Left ventricle myocardium superior (tissue), 1 donor: ENCODE data around the gene CERK. TPM values are rescaled to one million over a fixed set of nuclear protein-coding genes. Genes with fewer than 3 reads are reported as not detected.

ENCODE experiments used
- ATAC-seq: fragments of 200-7000 bp; cut with Tn5 transposase; one replicate; pipeline ENCODE4 v1.9.1; 2020; ENCODE audit warnings: mild to moderate bottlenecking, moderate library complexity
- DNase-seq: peaks from one replicate; pipeline ENCODE4 v3.0.0-alpha.2; 2020
- intact Hi-C: fragments of 100-400 bp; cut with micrococcal nuclease; formaldehyde crosslinking; loops from one replicate; pipeline ENCODE4 v1.11.0; 2022
- total RNA-seq: library from RNA; stranded (reverse); fragmentation: NEBNext Ultra II Directional; extraction: Animal tissue kit (Norgen Biotek cat#: 25700); gene quantifications from one replicate; pipeline ENCODE4 v1.2.1, GENCODE V29; 2021
- donor health status: DM: no; HTN: yes; CAD: no; lungs with severe emphysema.

Gene CERK
- total RNA-seq, 1 donor from 2014 or later, result 87.5 TPM

DNA sequence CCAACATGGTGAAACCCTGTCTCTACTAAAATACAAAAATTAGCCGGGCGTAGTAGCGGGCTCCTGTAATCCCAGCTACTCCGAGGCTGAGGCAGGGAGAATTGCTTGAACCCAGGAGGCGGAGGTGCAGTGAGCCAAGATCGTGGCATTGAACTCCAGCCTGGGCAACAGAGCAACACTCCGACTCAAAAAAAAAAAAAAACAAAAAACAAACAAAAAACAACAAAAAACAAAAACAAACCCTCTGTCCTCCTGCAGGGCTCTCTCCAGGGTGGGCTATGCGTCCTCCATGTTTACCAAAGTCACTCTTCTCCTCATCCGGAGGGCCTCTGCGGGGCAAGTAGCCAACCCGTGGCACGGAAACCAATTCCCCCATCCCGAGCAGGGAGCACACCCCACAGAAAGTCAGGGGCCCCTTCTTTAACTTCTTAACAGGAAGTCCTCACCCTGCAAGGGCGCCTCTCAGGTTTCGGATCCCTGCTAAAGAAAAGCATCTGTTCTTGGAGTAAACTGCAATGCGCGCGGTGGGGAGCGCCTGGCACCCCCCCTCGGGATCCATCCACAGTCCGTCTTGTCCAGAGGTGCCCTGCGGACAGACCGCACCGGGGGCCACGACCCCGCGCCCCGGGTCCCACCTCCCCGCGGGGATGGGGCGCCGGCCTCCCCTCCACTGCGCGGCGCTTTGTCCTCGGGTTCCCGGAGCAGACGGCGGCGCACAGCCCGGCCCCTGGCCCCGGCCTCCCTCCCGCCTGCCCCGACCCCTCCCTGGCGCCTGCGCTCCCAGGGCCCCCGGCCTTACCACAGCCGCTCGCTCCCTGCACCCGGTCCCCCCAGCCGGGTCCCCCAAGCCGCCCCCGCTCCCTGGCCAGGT lies 712 bp downstream of the CERK start:
- DNase-seq (peak; percentile 67), ATAC-seq (peak; percentile 9)
- intact Hi-C loops, result loop anchor here (10.0 kb wide), 1 partner anchor 53 kb away; no protein-coding TSS in a partner anchor

DNA sequence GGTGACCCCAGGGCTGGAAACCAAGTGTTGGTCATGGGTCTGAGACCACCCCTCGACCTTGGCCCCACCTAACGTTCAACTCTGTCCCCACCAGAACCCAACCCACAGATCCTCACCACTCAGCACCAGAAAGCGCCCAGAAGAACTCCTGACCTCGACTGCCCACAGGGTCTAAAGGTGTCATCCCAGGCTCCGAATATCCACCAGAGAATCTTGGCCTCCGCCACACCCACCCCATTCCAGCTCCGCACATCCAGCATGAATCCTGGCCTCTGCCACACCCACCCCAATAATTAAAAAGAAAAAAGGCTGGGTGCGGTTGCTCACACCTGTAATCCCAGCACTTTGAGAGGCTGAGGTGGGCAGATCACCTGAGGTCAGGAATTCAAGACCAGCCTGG lies 1.3 kb downstream of the CERK start:
- intact Hi-C loops, result loop anchor here (10.0 kb wide), 1 partner anchor 52 kb away; no protein-coding TSS in a partner anchor
- DNase-seq (no peak), ATAC-seq (no peak)

DNA sequence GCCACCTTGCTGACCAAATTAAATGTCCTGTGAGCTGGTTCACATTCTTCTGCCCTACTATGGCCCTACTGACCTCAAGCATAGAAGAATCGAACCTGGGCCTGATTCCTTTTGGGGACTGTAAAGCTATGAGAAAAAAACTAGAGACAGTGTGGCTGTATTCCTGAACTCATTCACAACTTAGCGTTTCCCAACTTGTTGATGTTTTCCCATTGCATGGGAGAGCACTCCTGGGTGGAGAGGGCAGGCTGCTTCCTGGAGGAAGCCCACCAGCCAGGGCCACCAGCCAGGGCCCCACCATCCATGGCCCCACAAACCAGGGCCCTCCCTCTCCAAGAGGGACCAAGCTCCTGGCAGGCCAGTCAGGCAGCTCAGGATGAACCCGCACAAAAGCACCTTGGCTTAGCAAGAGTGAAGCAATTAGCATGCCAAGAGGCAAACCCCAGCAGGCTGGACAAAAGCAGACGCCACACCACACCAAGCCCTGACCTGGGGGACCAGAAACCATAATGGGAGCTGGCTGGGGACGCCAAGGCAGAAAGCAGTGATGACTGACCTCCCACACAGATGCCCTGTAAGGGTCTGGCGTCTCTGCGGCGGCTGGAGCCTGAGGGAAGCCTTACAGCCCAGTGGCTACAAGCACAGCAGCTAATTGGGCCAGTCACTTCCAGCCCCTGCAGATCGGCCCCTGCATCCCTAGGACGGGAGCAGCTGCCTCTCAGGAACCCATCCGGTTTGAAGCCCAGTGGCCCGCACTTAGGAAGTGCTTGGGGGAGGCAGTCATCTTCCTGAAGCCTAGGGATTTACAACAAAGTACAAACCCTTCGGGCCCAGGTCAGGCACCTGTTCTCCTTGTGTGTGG lies 2.1 kb downstream of the CERK start:
- ATAC-seq, result no peak
- intact Hi-C loops, result loop anchor here (10.0 kb wide), 1 partner anchor 51 kb away; no protein-coding TSS in a partner anchor
- DNase-seq, result no peak

DNA sequence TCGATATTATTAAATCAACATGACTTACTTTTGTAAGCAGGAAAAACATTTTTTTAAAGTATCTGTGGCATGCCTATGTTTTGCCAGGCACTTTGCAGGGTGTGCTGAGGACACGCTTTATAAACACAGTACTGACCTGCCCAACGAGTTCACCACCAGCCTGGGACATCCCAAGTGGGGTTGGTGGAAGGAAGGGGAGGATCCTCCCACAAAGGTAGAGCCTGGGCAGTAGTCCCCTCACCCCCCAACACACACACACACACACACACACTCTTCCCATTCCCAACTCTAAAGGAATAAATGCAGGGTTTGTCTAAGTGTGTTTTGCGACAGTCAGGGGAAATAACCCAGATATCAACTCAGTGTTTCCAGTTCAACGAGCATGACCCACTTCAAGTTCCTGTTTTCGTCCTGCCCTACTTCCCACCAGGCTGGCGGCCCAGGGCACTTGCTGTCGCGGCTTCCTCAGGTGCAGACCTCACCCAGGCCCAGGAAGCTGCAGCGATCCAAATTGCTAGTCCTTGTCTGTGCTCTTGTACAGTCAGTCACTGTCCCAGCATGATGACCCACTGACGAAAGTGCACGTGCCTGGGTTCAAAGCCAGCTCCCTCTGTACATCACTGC lies 3.1 kb downstream of the CERK start:
- DNase-seq (peak; percentile 55), ATAC-seq (no peak)
- intact Hi-C loops, result loop anchor here (10.0 kb wide), 1 partner anchor 50 kb away; no protein-coding TSS in a partner anchor

DNA sequence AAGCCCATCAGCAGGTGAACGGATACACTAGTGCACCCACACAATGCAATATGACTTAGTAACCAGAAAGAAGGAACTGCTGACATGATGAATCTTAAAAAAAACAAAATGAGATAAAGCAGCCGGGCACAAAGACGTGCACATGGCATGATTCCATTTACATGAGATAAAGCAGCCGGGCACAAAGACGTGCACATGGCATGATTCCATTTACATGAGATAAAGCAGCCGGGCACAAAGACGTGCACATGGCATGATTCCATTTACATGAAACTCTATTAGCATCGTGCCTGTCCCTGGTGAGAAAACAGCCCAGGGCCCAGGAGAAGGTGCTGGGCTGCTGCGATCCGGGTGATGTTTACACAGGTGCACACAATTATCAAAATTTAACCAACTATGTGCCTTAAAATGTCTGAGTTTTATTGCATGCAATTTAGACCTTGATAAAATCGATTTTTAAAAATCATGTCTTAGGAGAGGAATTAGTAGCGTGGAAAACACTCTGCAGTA lies 3.8 kb downstream of the CERK start:
- DNase-seq, result peak; percentile 28
- intact Hi-C loops, result loop anchor here (10.0 kb wide), 1 partner anchor 49 kb away; no protein-coding TSS in a partner anchor
- ATAC-seq, result peak; percentile 26

DNA sequence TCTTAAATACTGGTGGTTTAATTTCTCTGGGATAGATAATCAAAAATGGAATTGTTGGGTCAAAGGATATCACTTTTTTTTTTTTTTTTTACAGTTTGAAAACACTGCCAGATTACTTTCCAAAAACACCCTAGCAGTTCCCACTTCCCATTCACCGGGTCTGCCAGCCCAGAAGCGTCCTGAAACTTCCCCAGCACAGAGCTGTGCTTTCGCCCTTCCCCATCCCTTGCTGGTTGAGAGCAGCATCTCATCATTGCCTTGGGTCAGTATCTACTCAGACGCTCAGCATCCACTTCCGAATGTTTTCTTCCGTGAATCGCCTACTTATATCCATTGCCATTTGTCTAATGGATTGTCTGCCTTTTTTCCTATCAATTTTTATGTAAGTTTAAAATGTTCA lies 5.5 kb downstream of the CERK start:
- DNase-seq, result no peak
- no peak for ATAC-seq
- intact Hi-C loops, result loop anchor here (10.0 kb wide), 1 partner anchor 48 kb away; no protein-coding TSS in a partner anchor

DNA sequence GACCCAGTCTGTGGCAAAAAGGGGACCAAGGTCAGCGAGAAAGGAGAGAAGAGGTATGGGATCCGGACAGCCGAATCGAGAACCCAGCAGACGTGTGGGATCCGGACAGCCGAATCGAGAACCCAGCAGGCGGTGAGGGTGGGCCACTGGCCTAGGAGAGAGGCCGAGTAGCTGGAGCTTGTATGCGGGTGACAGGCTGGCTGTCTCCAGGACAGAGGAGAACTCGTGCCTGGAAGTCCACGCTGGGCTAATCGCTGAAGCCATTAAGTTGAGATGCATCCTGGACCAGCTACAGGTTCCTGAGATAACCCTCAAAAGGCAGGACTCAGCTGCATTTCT lies 6.0 kb downstream of the CERK start:
- intact Hi-C loops, result loop anchor here (10.0 kb wide), 1 partner anchor 47 kb away; no protein-coding TSS in a partner anchor
- no peak for DNase-seq

DNA sequence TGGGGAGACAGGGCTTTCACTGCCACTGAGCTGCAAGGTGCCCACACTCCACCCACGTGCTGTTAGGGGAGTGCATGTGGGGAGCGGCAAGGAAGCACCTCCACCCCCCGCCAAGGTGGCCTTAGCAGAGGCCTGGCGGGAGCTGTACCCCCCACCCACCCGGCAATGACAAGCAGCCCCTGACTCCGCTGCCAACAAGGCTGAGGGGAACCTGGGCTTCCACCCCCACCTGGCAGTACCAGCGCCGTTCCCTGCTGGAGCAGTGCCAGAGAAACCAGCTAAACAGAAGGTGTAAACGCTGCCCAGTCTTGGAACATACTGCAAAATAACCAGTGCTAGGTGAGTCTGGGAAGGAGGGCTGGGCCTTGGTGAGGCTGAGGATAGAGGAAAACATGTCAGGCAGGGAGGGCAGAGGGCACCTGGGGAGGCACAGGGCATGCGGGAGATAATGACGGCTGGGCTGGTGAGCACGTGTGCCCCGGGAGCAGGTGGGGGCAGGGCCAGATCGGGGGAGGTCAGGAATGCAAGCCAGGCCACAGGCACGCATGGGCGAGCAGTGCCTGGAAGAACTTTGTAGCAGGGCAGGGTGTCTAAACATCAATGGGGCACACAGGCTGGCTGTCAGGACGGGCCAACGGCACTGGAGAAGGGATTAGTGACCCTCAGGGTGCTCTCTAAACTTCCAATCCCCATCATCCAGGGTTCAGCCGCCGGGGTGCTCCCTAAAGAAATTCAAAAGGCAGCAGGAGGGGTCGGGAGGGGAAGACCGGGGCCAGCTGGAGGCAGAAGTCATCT lies 6.6 kb downstream of the CERK start:
- DNase-seq (peak; percentile 83), ATAC-seq (peak; percentile 73)
- intact Hi-C loops, result loop anchor here (10.0 kb wide), 1 partner anchor 47 kb away; no protein-coding TSS in a partner anchor

More for the DNA sequence above, 6.0 kb downstream of the CERK start:
- peak; percentile 5 for ATAC-seq

DNA sequence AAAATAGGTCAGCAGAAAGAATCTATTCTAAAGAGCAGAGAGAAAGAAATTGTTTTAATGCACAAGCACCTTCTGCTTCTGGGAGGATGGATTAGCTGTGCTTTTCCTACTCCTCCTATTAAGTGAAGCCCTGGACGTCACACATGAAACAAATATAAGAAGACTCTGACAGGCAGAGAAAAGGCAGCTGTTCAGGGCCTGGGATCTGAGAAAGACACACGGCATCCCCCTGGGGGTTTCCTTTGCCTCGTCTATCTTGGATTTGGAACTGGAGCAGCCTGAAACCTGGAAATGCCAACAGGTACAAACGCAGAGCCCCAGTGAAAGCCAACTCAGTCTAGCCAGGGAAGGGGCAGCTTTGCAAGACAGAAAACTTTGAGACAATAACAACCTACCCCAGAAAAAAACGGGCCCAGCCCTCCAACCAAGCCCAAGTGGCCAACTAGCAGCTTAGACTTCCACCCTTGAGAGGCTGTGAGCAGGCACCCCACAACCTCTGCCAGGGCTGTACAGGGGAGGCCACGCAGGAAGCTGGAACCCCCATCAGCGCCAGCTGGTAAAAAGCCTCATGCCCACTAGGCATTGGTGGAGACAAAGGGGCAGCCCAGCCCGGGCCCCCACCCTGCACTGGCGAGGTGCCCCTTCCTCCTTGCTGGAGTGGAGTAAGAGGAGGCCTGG lies 7.3 kb downstream of the CERK start:
- intact Hi-C loops, result loop anchor here (10.0 kb wide), 1 partner anchor 46 kb away; no protein-coding TSS in a partner anchor
- DNase-seq (no peak), ATAC-seq (no peak)

DNA sequence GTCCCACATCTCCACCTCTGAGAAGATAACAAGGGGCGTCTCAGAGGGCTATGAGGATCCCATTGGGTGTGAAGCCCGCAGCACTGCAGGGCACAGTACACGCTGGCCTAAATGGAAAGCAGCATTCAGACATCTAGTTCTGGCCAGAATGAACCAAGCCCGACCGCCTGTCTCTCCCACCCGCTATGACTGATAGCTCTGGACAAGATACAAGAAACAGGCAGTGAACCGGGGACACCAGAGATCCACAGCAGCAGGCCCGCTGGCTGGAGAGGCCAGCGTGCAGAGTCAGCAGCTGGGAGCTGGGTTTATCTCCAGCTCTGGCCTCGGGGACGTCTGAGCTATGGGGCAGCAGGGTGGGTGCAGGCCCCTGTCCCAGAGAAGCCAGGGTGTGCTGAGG lies 9.6 kb downstream of the CERK start:
- DNase-seq (peak; percentile 61), ATAC-seq (peak; percentile 54)
- intact Hi-C loops, result no loop called here

DNA sequence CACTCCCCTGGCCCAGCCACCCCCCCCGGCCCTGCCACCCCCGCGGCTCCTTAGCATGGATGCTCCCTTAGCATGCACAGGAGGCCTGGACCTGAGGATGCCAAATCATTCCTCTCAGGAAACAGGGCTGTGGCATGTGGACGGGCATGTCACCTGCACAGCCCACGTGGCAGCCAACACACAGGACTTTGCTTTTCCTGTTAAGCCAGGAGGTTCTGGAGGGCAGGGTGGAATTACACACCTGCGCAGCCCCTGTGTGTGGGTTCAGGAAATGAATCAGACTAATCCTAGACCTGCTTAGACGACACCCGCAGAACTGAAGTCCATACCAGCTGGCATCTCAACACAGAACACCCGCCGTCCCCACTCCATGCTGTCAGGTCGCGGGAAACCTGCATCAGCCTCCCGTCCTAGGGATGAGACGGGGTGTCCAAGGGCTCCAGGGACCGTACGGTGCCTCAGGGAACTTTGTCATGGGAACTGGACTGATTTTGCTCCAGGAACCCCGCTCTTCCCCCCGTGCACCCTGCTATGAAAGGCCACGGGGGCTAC lies 10.2 kb downstream of the CERK start:
- no peak for DNase-seq
- no peak for ATAC-seq
- intact Hi-C loops, result no loop called here

DNA sequence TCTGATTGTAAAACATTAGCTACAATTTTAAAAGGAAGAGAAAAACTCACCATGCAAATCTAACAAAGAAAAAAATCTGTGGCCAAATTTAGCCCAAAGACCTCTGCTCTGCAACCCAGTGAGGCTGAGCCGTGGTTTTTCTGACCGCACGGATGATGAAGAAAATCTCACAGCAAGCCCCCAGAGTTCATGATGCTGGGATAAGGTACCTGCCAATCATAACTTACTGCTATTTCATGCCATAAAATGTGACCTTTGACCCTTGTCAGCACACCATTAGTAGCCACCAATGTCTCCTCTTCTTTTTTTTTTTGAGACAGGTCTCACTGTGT lies 11.1 kb downstream of the CERK start:
- intact Hi-C loops, result no loop called here
- no peak for ATAC-seq
- no peak for DNase-seq

DNA sequence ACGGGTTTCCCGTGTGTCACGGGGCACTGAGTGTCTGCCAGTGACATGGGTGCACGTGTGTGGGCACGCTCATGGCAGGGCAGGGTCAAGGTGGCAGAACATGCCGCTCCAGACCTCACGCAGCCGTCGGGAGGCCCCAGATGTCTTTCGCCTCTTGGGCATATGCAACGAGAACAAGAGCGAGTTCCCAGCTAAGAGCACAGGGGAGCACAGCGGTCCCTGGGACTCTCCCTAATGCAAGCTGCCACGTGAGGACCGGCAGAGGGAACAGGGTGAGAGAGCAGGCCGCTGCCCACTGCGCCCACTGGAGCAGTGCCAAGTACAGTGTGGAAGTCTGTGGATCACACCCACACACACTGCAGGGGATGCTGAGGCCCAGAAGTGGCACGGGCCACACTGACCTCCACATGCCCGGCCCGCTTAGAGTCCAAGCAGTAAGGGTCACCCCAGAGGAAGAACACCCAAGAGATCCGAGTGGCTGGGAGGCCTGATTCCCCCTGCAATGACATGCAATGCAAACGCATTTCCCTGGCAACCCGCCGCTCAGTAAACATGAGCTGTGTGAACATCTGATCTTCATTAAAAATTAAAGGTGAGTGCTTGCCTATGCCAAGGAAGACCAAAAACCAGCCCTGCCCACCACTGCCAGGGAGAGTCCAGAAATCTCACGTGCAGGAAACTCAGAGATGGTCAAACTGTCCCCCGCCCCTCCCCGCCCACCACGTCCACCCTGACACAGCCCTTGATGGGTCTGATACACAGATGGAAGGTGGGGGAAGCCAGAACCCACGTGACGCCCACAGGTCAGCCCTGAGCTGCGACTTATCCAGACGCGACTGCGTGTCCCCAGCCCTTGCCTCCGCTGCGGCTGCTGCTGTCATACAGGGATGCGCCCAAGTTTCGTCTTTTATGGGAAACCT lies 11.7 kb downstream of the CERK start:
- intact Hi-C loops, result no loop called here
- ATAC-seq (peak; percentile 44), DNase-seq (peak; percentile 58)

DNA sequence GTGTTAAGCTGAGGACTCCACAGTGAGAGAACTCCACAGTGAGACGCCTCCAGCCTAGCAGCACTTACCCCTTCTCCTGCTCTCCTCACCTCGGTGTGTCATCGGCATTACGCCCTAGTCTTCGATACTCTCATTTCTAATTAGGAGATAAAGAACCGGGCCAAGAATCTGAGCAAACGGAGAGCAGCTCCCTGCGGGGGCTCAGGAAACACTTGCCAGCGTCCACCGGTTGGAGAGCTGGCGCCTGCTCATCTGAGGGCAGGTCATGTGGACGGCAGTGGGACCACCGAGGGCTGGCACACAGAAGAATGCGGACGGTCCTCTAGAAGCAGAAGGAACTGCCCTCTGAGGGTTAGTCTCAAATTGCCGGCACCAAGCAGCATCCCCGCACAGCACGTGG lies 13.0 kb downstream of the CERK start:
- intact Hi-C loops, result no loop called here
- ATAC-seq, result no peak
- DNase-seq, result no peak

DNA sequence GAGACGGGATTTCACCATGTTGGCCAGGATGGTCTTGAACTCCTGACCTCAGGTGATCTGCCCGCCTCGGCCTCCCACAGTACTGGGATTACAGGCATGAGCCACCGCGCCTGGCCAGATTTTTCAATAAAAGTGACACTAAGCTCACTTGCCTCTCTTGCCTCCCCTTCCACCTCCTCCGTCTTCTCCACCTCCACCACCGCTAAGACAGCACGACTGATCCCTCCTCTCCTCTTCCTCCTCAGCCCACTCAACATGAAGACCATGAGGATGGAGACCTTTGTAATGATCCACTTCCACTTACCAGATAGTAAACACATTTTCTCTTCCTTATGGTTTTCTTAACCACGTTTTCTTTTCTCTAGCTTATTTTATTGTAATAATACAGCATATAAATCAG lies 14.2 kb downstream of the CERK start:
- DNase-seq, result no peak
- intact Hi-C loops, result no loop called here
- no peak for ATAC-seq

DNA sequence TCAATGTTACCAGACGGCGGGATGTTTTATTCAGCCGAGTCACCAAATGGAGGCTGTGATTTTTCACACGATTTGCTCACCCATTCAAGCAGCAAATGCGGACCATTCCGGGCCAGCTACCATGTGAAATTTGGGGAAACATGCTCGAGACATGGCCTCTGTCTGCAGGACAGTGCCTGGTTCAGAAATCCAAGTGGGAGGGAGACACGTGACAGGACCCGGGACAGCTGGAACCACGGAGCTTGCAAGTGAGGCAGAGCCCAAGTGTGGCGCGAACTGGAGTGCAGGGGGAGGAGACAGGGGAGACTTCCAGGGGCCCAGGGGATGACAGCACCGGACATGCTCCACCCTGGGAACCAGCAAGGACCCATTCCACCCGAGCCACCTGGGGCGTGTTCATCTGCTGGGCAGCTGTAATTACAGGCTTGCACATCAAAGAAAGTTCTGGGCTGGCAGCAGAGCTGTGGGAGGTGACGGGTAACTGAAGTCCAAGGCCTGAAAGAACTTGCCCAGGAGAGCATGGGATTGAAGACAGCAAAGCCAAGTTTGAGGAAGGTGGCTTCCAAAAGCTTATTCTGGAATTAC lies 16.5 kb downstream of the CERK start:
- DNase-seq, result no peak
- intact Hi-C loops, result no loop called here
- ATAC-seq, result peak; percentile 10
